AG04450 (cell line): Measurements from ENCODE around the gene TSKU. TPM values are rescaled to one million over a fixed set of nuclear protein-coding genes. Genes with fewer than 3 reads are reported as not detected.
A peak's percentile ranks its signal among the peaks of the same experiment; 100 is the strongest.

Source experiments
- CTCF ChIA-PET: fragments of 300-600, 350-600 bp; formaldehyde crosslinking; extraction: SDS; loops from one replicate; lab custom pipeline; 2022; ENCODE audit warnings: antibody characterized with exemption, inconsistent platforms; lab: Charles Lee
- POLR2A ChIA-PET: fragments of 350-600 bp; formaldehyde crosslinking; extraction: SDS; loops from one replicate; lab custom pipeline; 2021; ENCODE audit warnings: antibody characterized with exemption, inconsistent platforms; lab: Yijun Ruan, JAX
- DNase-seq: peaks from one replicate; pipeline ENCODE4 v3.0.0-alpha.2; 2011; ENCODE audit warnings: low read depth, low spot score
- H3K27ac ChIP-seq: one replicate; pipeline ENCODE4 v1.5.1; 2012; ENCODE audit warnings: low read depth, low read length, control low read depth
- H3K27me3 ChIP-seq: one replicate; pipeline ENCODE4 v1.6.0; 2012; ENCODE audit warnings: low read length; ENCODE audit not compliant: control insufficient read depth, insufficient read depth
- H3K4me3 ChIP-seq: 2 replicates; pipeline ENCODE4 v1.5.1; 2011; ENCODE audit warnings: mild to moderate bottlenecking, low read depth, low read length, control low read depth
- H3K9me3 ChIP-seq: 2 replicates; pipeline ENCODE4 v1.5.1; 2012; ENCODE audit warnings: low read length; ENCODE audit not compliant: control insufficient read depth, insufficient read depth
- polyA plus RNA-seq: library from polyadenylated mRNA; depleted of rRNA; stranded (reverse); fragments of >200 nt; gene quantifications from 2 replicates; pipeline ENCODE4 v1.2.3, GENCODE V29; 2011
- TF ChIP-seq, protein P1 (sequence below): IDR thresholded peaks from 2 replicates; pipeline ENCODE4 v1.5.1; 2011; ENCODE audit warnings: low read depth, low read length, control low read depth, inconsistent platforms

The TSKU gene
- polyA plus RNA-seq, 1 experiment = 28.8 TPM

DNA sequence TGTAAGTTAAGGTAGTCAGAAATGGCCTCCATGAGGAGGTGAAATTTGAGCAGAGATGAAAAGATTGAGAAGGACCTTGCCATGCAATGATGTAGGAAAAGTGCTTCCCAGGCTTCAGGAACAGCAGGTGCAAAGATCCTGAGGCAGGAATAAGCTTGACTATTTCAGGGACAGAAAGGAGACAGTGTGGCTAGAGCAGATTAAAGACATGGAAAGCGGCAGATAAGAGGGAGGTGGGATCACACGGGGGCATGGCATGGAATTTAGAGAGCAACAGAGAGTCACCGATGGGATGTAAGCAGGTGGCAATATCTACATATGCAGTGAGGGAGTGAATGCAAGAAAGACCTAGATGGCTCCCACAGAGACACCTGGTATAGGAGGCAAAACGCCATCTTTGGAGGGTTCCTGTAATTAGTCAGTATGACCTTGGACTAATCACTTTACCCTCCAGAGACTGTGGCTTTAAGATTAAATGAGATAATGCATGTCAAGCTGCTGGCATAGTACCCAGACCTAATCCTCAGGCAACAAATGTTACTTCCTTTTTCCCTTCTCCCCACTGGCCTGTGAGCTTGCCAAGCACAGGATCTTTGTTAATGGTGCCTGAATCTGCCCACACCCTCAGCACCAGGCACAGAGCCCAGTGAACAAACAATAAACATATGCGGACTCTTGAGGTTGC lies 52.9 kb downstream of the TSKU start:
- ChIA-PET POLR2A (no interaction called here), CTCF (interaction anchor here (0.6 to 3.0 kb wide), 5 partner anchors 29 to 116 kb away, joined by 3 to 9 read pairs (median 6); no protein-coding TSS in a partner anchor)
- H3K27ac ChIP-seq = no peak overlapping the region
- peak; percentile 51 for DNase-seq
- H3K9me3 ChIP-seq = no peaks in the 10 kb centered on the region
- TF ChIP-seq, protein P1, sequence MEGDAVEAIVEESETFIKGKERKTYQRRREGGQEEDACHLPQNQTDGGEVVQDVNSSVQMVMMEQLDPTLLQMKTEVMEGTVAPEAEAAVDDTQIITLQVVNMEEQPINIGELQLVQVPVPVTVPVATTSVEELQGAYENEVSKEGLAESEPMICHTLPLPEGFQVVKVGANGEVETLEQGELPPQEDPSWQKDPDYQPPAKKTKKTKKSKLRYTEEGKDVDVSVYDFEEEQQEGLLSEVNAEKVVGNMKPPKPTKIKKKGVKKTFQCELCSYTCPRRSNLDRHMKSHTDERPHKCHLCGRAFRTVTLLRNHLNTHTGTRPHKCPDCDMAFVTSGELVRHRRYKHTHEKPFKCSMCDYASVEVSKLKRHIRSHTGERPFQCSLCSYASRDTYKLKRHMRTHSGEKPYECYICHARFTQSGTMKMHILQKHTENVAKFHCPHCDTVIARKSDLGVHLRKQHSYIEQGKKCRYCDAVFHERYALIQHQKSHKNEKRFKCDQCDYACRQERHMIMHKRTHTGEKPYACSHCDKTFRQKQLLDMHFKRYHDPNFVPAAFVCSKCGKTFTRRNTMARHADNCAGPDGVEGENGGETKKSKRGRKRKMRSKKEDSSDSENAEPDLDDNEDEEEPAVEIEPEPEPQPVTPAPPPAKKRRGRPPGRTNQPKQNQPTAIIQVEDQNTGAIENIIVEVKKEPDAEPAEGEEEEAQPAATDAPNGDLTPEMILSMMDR = no peak
- H3K27me3 ChIP-seq = peaks cover 51% of the 10 kb centered on the region
- no peak overlapping the region for H3K4me3 ChIP-seq

DNA sequence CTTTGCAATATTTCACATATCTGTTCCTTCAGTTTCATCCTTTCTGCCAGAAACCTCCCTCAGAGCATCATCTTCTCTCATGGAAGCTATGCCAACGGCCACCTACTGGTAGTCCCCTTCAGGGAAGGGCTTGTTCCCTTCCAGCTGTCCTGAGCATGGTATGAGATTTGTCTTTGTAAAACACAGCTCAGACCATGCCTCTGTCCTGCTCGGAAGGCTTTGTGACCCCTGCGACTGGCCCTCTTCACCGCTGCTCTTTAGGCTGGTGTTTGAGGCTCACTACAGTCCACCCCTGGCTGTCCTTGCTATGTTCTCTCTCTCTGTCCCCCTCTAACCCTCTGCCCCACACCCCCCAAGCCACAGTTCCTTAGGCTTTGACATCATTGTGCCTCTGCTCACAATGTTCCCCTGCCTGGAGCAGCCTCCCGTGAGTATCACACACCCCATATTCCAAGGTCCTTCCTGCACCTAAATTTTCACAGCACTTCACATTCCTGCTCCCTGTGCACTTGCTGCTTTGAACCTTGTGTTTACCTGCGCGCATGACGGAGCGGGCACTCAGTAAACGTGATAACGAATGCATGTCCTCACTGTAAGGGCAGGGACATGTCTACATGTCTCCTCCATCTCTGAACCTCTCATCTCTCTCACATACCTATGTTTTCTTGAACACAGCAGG lies 53.6 kb downstream of the TSKU start:
- H3K27me3 ChIP-seq = peaks cover 56% of the 10 kb centered on the region
- no peaks in the 10 kb centered on the region for H3K9me3 ChIP-seq
- ChIA-PET CTCF (interaction anchor here (0.6 to 2.0 kb wide), 3 partner anchors 36 to 117 kb away, joined by 3 to 6 read pairs (median 4); no protein-coding TSS in a partner anchor), POLR2A (no interaction called here)
- TF ChIP-seq, protein P1 = peak; percentile 29; the same call in 1 of the 2 replicates
- H3K27ac ChIP-seq = no peak overlapping the region
- no peak for DNase-seq
- no peak overlapping the region for H3K4me3 ChIP-seq

DNA sequence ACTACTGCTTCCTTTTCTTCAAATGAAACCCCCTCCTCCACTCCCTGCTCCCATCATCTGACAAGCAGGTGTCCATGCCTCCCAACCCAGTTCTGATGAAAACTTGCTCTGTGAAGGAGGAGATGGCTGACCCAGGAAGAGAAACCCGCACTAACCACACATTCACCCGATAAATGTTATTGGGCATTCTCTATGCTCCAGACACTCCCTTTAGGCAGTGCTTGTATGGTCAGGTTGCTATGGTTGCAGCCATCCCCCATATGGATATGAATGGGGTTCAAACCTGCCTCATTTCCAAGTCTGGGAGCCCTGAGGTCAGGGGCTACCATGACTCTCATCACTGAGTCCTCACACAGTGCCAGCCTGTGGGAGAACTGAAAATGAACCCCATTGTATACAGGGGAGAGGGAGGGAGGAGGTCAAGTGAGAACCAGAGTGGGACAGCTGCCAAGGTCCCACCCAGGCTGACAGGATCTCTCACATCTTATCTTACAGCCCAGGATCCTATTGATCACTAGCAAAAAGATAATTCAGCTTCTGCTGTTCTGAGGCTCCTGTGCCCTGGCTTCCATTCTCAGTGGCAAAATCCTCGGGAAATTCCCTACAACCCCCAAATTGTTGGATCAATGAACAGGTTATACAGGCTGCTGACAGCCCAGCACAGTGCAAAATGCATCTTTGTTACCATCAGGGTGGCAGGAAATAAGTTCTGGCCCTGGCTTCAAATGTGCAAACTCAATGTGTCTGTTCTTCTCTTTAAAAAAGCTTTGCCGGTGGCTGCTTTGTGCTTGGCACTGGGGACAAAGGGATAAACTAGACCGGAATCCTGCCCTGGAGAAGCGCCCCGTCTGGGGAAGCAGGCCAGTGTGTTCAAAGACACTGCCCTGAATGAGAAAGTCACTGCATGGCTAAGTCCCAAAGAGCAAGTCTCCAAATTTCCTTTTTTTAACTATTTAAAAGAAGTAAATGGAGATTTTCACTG lies 54.8 kb downstream of the TSKU start:
- H3K9me3 ChIP-seq = no peaks in the 10 kb centered on the region
- H3K27me3 ChIP-seq = peaks cover 46% of the 10 kb centered on the region
- POLR2A ChIA-PET = no interaction called here
- no peak for DNase-seq
- H3K4me3 ChIP-seq = no peak overlapping the region
- no peak overlapping the region for H3K27ac ChIP-seq
- TF ChIP-seq, protein P1 = no peak
- CTCF ChIA-PET = interaction anchor here (0.6 to 1.0 kb wide), 4 partner anchors 16 to 106 kb away, joined by 3 to 4 read pairs (median 4); no protein-coding TSS in a partner anchor

DNA sequence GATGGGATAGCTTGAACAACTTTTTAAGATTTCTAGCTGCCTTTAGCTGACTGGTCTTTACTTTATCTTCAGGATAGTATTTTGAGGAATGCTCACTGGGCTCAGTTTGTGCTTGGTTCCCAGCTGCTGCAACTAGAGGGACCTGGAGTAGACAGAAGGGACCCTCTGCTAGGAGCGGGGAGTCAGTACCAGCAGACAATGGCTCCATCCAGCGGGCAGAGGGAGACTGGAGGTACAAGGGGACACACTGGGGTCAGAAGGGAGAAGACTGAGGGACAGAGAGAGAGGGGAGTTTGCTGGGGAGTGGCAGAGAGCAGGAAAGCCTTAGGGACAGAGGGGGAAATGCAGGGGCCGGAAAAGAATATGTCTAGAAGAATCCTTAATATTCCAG lies 55.5 kb downstream of the TSKU start:
- Histone ChIP-seq H3K27ac (no peak overlapping the region), H3K9me3 (no peaks in the 10 kb centered on the region), H3K4me3 (no peak overlapping the region), H3K27me3 (peaks cover 45% of the 10 kb centered on the region)
- POLR2A ChIA-PET = no interaction called here
- DNase-seq = no peak
- TF ChIP-seq, protein P1 = peak; percentile 52
- CTCF ChIA-PET = interaction anchor here (0.6 to 1.0 kb wide), 3 partner anchors 26 to 106 kb away, joined by 3 to 4 read pairs (median 3); no protein-coding TSS in a partner anchor
